Activated CD4-positive, alpha-beta T cell treated with anti-CD3 and anti-CD28 coated beads, Interleukin-2, amount 50 U/mL, for 4 hours (primary cell): ENCODE measurements around the gene SRGAP2C.
"Not testable (repeated sequence)": the region's sequence is repeated elsewhere in the genome, so short reads cannot be mapped to it uniquely, and the experiment has no call there.

Experiments
- DNase-seq, 2 experiments: peaks; one replicate each; pipeline ENCODE4 v3.0.0-alpha.2; 2020

Gene SRGAP2C

GRCh38 chr1:121389895-121390560 lies 205.3 kb downstream of the SRGAP2C start:
- not testable (repeated sequence) for DNase-seq

- DNase-seq: not testable (repeated sequence)
These were observed 207.4 kb downstream of the SRGAP2C start for GRCh38 chr1:121392130-121392529.

- not testable (repeated sequence) for DNase-seq
These were observed 211.0 kb downstream of the SRGAP2C start for GRCh38 chr1:121395718-121396201.

DNA sequence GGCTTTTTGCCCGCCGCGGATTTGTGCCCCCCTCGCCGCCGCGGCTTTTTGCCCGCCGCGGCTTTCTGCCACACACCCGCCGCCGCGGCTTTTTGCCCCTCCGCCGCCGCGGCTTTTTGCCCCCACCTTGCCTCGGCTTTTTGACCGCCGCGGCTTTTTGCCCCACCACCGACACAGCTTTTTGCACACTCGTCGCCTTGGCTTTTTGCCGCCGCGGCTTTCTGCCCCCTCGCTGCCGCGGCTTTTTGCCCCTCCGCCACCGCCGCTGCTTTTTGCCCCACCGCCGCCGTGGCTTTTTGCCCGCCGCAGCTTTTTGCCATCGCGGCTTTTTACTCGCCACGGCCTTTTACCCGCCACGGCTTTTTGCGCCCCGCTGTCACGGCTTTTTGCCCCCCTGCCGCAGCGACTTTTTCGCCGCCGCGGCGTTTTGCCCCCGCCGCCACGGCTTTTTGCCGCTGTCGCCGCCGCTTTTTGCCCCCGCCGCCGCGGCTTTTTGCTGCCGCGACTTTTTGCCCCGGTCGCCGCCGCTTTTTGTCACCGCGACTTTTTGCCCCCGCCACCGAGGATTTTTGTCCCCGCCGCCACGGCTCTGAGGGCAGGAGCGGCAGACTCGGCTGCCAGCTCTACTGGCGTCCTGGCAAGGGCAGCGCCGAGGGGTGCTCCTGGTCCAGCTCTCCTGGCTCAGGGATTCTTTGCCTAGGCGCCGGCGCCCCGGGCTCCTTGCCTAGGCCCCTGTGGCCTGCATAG lies 211.7 kb downstream of the SRGAP2C start:
- DNase-seq: not testable (repeated sequence)

DNA sequence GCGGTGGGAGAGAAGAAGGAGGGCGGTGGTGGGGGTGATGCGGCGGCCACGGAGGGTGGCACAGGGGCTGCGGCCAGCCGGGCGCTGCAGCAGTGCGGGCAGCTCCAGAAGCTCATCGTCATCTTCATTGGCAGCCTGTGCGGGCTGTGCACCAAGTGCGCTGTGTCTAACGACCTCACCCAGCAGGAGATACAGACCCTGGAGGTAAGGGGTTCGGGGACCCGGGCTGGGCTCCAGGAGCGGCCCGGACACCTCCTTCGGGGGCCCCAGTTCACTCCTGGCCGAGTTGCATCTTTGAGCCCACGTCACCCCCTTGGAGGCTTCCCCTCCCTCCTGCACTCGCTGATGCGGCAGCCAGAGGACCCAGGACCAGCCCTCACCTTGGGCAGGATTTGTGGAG lies 212.3 kb downstream of the SRGAP2C start:
- DNase-seq: not testable (repeated sequence)

- DNase-seq: not testable (repeated sequence)
These were observed 214.4 kb downstream of the SRGAP2C start for GRCh38 chr1:121399193-121399592.

- not testable (repeated sequence) for DNase-seq
These were observed 215.3 kb downstream of the SRGAP2C start for GRCh38 chr1:121400108-121400507.

GRCh38 chr1:121400541-121401310 lies 216.0 kb downstream of the SRGAP2C start:
- not testable (repeated sequence) for DNase-seq

DNA sequence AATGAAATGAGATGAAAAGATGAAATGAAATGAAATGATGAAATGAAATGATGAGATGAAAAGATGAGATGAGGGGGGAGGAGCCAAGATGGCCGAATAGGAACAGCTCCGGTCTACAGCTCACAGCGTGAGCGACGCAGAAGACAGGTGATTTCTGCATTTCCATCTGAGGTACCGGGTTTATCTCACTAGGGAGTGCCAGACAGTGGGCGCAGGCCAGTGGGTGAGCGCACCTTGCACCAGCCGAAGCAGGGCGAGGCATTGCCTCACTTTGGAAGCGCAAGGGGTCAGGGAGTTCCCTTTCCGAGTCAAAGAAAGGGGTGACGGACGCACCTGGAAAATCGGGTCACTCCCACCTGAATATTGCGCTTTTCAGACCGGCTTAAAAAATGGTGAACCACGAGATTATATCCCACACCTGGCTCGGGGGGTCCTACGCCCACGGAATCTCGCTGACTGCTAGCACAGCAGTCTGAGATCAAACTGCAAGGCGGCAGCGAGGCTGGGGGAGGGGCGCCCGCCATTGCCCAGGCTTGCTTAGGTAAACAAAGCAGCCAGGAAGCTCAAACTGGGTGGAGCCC lies 216.7 kb downstream of the SRGAP2C start:
- not testable (repeated sequence) for DNase-seq

DNA sequence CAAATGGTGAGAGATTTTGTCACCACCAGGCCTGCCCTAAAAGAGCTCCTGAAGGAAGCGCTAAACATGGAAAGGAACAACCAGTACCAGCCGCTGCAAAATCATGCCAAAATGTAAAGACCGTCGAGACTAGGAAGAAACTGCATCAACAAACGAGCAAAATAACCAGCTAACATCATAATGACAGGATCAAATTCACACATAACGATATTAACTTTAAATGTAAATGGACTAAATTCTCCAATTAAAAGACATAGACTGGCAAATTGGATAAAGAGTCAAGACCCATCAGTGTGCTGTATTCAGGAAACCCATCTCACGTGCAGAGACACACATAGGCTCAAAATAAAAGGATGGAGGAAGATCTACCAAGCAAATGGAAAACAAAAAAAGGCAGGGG lies 218.5 kb downstream of the SRGAP2C start:
- DNase-seq: not testable (repeated sequence)

DNA sequence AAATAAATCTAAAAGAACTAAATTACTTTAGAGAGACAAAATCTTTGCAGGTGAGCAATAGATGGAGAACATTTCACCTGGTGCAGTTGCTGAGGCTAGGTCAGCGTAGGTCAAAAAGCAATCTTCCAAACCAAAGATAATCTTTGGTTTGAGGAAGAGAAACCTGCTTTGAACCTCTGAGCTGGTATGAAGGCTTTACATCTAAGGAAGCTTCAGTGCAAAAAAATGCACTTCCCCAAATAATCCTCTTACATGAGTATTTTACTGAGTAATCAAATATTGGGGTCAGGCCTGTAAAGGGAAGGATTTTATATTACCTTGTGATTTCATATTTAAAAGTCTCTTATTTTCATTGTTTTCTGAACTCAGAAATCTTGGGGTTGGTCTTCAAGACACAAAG lies 223.6 kb downstream of the SRGAP2C start:
- DNase-seq: no peak

DNA sequence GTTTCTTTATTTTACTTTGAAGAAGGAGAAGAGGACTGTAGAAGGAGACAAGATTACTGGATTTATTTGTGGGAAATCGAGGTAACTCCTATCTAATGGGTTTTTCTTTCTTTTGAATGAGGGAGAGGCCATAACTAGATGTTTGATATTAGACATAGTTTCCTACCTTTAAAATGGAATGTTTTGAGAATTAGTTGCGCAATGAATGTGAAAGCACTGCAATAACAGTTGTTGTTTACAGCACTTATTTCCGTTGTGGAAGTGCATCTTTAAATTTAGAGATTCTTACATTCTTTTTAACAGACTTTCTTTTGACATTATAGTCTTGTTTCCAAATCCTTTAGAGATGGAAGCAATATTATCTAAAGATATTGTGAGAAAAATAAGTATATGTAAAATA lies 229.0 kb downstream of the SRGAP2C start:
- no peak for DNase-seq

DNA sequence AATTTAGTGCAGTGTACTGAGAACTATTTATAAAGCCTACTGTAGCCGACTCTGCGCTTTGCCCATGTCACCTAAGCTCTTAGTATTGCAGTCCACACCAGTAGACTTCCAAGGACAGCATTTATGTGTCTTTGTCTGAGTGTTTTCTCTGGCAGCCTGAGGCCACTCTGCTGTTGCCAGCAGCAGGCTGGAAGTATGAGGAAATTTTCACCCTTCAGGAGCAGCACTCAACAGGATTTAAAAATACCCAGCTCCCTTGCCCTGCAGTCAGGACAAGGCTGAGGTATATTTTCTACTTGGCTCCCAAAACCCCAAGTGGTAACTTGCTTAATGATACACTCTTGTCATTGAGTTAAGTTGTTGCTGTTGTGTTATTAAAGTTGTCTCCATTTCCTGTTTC lies 230.1 kb downstream of the SRGAP2C start:
- DNase-seq: no peak

DNA sequence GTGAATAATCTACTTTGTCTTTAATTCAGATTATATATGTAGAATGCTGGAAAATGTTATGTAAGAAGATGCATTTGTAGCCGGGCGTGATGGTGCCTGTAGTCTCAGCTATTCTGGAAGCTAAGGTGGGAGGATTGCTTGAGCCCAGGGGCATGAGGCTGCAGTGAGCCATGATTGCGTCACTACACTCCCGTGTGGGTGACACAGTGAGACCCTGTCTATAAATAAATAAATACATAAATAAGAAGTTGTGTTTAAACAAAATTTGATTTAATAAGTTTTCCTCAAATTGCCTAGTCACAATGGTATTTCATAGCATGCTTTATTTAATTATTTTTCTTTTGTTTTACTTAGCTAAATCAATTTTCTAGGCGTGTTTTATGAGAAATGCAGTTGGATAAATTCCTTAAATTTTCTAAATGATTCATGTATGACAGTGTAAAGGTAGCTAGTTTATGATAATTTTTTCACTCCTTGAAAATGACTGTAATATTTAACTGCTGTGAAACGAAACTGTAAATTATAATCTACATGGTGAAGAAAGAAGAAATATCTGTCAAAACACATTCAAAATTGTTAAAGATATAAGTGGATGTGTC lies 232.6 kb downstream of the SRGAP2C start:
- no peak for DNase-seq

DNA sequence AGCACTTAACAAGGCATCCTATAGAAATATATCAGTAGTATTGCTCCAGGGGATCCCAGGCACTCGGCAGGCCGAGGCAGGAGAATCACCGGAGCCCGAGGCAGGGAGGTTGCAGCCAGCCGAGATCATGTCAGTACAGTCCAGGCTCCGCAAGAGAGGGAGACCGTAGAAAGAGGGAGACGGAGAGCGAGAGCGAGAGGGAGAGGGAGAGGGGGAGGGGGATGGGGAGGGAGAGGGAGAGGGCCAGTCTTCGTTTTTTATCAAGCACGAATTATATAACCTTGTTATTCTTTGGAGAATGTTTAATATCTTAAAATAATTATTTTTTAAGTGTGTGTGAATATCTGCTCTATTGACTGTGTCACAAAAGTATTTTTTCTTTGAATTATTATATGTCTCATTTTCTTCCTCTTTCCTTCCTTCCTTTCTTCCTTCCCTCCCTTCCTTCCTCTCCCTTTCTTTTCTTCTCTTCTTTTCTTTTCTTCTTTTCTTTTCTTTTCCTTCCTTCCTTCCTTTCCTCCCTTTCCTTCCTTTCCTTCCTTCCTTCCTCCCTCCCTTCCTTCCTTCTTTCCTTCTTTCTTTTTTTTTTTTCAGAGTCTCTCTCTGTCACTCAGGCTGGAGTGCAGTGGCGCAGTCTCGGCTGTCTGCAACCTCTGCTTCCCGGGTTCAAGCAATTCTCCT lies 233.7 kb downstream of the SRGAP2C start:
- DNase-seq: no peak

DNA sequence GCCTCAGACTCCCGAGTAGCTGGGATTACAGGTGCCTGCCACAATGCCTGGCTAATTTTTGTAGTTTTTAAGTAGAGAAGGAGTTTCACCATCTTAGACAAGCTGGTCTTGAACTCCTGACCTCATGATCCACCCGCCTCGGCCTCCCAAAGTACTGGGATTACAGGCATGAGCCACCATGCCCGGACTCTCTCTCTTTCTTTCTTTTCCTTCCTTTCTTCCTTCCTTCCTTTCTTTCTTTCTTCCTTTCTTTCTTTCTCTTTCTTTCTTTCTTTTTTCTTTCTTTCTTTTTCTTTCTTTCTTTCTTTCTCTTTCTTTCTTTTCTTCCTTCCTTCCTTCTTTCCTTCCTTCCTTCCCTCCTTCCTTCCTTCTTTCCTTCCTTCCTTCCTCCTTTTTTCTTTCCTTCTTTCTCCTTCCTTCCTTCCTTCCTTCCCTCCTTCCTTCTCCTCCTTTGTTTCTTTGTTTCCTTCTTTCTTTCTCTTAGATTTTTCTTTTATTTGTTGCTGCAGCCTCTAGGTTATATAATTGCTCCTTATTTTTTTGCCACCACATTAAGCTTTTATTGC lies 234.4 kb downstream of the SRGAP2C start:
- not testable (repeated sequence) for DNase-seq

GRCh38 chr1:121421490-121421889 lies 236.7 kb downstream of the SRGAP2C start:
- not testable (repeated sequence) for DNase-seq

GRCh38 chr1:121423956-121424355 lies 239.2 kb downstream of the SRGAP2C start:
- not testable (repeated sequence) for DNase-seq

GRCh38 chr1:121433517-121433916 lies 248.7 kb downstream of the SRGAP2C start:
- DNase-seq: not testable (repeated sequence)

DNA sequence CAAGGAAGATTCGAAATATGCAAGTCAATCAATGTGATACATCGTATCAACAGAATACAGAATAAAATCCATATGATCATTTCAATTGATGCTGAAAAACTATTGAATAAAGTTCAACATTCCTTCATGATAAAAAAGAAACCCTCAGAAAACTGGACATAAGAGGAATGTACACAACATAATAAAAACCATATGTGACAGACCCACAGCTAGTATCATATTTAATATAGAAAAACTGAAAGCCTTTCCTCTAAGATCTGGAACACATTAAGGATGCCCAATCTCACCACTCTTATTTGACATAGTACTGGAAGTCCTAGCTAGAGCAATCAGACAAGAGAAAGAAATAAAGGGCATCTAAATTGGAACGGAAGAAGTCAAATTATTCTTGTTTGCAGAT lies 254.1 kb downstream of the SRGAP2C start:
- not testable (repeated sequence) for DNase-seq

GRCh38 chr1:121440993-121441392 lies 256.2 kb downstream of the SRGAP2C start:
- DNase-seq: no peak
